Measurements from ENCODE around the gene FHIT. TPM values are rescaled to one million over a fixed set of nuclear protein-coding genes. Genes with fewer than 3 reads are reported as not detected.

Gene FHIT
- total and polyA plus RNA-seq, 5 experiments from 2014 or later = 11.7 to 32.3 (median 15.5) TPM

DNA sequence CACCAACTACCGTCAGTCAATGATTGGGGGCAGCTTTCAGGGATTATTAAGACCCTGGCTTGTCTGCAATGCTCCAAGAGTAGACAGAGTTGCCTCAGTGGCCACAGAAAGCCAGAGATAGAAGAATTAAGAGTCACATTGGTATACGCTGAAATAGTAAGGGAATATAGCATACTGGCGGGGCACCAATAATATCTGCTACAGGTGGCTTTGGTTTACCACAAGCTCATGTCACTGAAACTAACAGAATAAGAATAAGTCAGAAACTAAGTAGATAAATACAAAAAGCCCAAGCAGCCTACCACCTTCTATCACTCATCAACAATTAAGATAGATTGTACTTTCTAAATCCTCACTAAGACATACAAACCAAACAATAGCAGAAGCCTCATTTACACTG, 2.5 kb upstream of the FHIT start:
- Mint-ChIP-seq H3K36me3 (no peaks in the 10 kb centered on the region), H3K9me3 (no peaks in the 10 kb centered on the region), H3K4me1 (peaks cover 11 to 25% (median 21%) of the 10 kb centered on the region in 4 donors), H3K27me3 (peaks cover 0 to 12% (median 2%) of the 10 kb centered on the region in 5 donors), H3K4me3 (no peak overlapping the region), H3K27ac (no peak overlapping the region)
- no peak for DNase-seq
- no peak for ATAC-seq
- POLR2A ChIA-PET = no interaction called here

DNA sequence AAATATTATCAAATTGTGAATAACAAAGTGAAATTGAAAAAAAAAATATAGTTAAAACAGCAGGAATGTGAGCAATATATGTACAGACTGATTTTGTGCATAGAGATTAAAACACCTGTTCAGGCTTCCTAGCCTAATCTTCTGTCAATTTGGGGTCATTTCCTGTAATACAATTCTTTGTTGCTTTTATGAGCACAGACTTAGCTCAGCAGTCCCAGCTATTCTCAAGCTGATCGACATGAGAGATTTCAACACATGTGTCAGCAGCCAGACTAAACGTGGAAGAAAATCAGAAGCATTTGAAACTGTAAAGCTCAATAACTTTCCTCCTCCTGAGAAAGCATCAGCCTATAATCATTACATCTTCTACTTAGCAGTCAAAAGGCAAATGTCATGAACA, 1.6 kb upstream of the FHIT start:
- DNase-seq (no peak), ATAC-seq (no peak)
- H3K36me3 Mint-ChIP-seq = no peaks in the 10 kb centered on the region
- H3K27ac Mint-ChIP-seq = no peak overlapping the region
- H3K9me3 Mint-ChIP-seq = no peaks in the 10 kb centered on the region
- H3K4me1 Mint-ChIP-seq = peaks cover 11 to 25% (median 21%) of the 10 kb centered on the region in 4 donors
- H3K27me3 Mint-ChIP-seq = peaks cover 0 to 12% (median 2%) of the 10 kb centered on the region in 5 donors
- POLR2A ChIA-PET = no interaction called here
- peak overlapping the region in 6 of 10 donors; percentile 88 to 98 (median 92) for H3K4me3 Mint-ChIP-seq

DNA sequence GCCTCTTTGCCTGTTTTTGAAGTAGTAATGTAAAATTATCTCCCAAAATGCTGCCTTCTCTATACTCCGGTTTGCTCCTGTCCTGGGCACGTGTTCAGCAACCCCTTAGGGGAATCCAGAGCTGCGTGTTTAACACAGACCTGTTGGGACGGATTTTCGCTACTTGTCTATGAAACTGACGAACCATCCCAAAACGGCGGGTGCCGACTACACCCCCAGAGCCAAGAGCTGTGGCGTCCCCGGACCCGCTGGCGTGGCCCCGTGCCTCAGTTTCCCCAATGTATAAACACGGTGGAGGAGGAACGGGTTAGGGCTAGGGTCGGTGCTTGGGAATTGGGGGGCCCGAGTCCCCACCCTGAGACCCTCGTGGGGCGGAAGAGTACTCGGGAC, 473 bp downstream of the FHIT start:
- Mint-ChIP-seq H3K36me3 (no peaks in the 10 kb centered on the region), H3K4me1 (peaks cover 11 to 25% (median 21%) of the 10 kb centered on the region in 4 donors), H3K4me3 (peak overlapping the region; percentile 88 to 97 (median 92)), H3K9me3 (no peaks in the 10 kb centered on the region), H3K27me3 (peaks cover 0 to 12% (median 2%) of the 10 kb centered on the region in 5 donors), H3K27ac (peak overlapping the region; percentile 80 to 95 (median 92))
- ATAC-seq = no peak
- POLR2A ChIA-PET = no interaction called here
- DNase-seq = peak in 4 of 10 donors; percentile 9 to 22 (median 16)

DNA sequence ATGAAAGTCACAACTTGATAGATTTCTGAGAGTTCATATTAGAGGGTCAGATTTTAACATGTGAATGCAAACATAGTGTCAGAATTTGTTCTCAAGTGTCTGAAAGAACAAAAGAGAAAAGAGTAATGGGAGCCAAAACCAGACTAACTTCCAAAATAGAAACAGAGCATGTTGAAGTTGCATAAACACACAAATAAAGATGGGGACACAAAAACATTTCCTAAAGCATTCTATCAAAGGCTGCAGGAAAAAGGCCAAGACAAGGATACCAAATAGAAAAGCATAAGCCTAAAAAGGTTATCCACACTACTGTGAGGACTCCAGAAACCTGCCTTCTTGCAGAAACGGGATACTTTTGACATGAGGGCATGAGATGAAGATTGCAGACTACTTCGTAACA, 2.8 kb downstream of the FHIT start:
- Mint-ChIP-seq H3K27ac (no peak overlapping the region), H3K9me3 (no peaks in the 10 kb centered on the region), H3K4me1 (peaks cover 11 to 25% (median 21%) of the 10 kb centered on the region in 4 donors), H3K36me3 (no peaks in the 10 kb centered on the region), H3K27me3 (peaks cover 0 to 10% (median 2%) of the 10 kb centered on the region in 5 donors), H3K4me3 (no peak overlapping the region)
- POLR2A ChIA-PET = no interaction called here
- ATAC-seq (no peak), DNase-seq (no peak)

GRCh38 chr3:61247191-61247590, 4.1 kb downstream of the FHIT start:
- Mint-ChIP-seq H3K4me3 (no peak overlapping the region), H3K36me3 (no peaks in the 10 kb centered on the region), H3K4me1 (peaks cover 11 to 23% (median 21%) of the 10 kb centered on the region in 4 donors), H3K27ac (peak overlapping the region in 1 of 10 donors; percentile 75), H3K9me3 (no peaks in the 10 kb centered on the region), H3K27me3 (no peaks in the 10 kb centered on the region)
- ATAC-seq (no peak), DNase-seq (no peak)
- POLR2A ChIA-PET = no interaction called here

DNA sequence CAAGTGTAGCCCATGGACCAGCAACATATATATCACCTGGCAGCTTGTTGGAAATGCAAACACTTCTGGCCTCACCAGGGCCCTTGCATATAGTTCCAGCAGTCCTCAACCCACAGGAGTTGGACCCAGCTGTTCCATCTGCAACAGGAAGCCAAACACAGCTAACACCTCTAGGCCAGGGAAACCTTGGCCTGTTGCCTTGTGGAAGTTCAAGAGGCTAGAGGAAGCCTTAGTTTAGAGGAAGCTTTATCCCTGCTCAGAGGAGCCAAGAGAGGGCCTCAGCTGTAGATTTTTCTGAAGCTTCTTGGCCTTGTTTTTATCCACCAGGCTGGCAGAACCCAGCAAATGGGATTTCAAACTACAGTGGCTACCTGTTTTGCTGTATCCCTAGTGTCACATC, 11.4 kb downstream of the FHIT start:
- Mint-ChIP-seq H3K27ac (no peak overlapping the region), H3K27me3 (no peaks in the 10 kb centered on the region), H3K36me3 (no peaks in the 10 kb centered on the region), H3K9me3 (no peaks in the 10 kb centered on the region), H3K4me1 (peaks cover 0 to 2% (median 0%) of the 10 kb centered on the region in 4 donors), H3K4me3 (no peak overlapping the region)
- DNase-seq (no peak), ATAC-seq (no peak)
- POLR2A ChIA-PET = interaction anchor here (0.7 kb wide), 1 partner anchor 12 kb away, joined by 4 read pairs; no protein-coding TSS in a partner anchor

DNA sequence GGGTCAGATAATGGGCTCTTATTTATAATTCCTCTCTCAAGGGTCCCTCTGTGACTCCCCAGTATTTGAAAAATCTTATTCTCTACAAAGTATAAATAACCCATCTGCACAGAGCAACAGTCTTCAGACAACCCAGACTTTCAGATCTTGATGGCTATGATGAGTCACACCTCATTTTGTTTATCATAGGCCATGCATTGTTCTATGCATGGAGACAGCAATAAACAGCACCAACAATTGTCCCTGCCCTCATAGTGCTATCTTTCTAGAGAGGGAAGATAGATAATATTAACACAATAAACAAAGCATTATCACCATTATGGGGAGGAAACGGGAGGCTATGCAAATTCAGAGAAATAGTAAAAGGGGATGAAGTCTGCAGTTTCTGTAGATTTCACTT, 13.4 kb downstream of the FHIT start:
- H3K36me3 Mint-ChIP-seq = no peaks in the 10 kb centered on the region

GRCh38 chr3:61236556-61236955, 14.7 kb downstream of the FHIT start:
- Mint-ChIP-seq H3K9me3 (no peaks in the 10 kb centered on the region), H3K36me3 (peaks cover 0 to under 1% (median 0%) of the 10 kb centered on the region in 3 donors), H3K27ac (no peak overlapping the region), H3K4me3 (no peak overlapping the region), H3K4me1 (peaks cover 0 to 2% (median 0%) of the 10 kb centered on the region in 4 donors), H3K27me3 (no peaks in the 10 kb centered on the region)
- peak in 1 of 2 donors; percentile 46 for ATAC-seq
- no peak for DNase-seq
- POLR2A ChIA-PET = no interaction called here

More for the DNA sequence above, 13.4 kb downstream of the FHIT start:
- Mint-ChIP-seq H3K4me1 (peaks cover 0 to 2% (median 0%) of the 10 kb centered on the region in 4 donors), H3K27me3 (no peaks in the 10 kb centered on the region), H3K27ac (no peak overlapping the region), H3K4me3 (no peak overlapping the region), H3K9me3 (no peaks in the 10 kb centered on the region)
- POLR2A ChIA-PET = no interaction called here
- DNase-seq (no peak), ATAC-seq (no peak)

GRCh38 chr3:61233746-61234145, 17.5 kb downstream of the FHIT start:
- H3K27ac Mint-ChIP-seq = peak overlapping the region in 1 of 10 donors; percentile 9
- peaks cover 0 to 3% (median 0%) of the 10 kb centered on the region in 3 donors for H3K36me3 Mint-ChIP-seq
- POLR2A ChIA-PET = no interaction called here
- no peaks in the 10 kb centered on the region for H3K9me3 Mint-ChIP-seq
- no peaks in the 10 kb centered on the region for H3K27me3 Mint-ChIP-seq
- no peak overlapping the region for H3K4me3 Mint-ChIP-seq
- no peak for DNase-seq
- H3K4me1 Mint-ChIP-seq = no peaks in the 10 kb centered on the region
- no peak for ATAC-seq

DNA sequence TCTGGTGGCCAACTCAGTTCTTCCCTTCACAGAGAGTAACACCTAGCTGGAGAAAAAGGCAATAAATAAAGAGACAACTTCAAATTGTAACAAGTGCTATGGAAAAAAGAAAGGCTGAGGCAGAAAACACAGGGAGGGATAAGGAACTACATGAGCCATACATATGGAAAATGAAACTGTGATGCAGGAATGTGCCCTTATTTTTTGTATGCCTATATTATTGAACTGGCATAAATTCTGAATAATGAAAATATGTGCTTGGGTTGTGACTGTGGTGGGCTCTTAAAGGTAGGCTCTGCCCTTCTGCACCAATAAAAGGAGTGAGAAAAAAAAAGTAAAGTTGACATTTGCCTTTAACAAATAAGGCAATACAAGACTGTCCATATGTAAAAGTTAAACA, 19.6 kb downstream of the FHIT start:
- no peaks in the 10 kb centered on the region for H3K27me3 Mint-ChIP-seq
- H3K27ac Mint-ChIP-seq = no peak overlapping the region
- ATAC-seq = no peak
- no peaks in the 10 kb centered on the region for H3K4me1 Mint-ChIP-seq
- no peak overlapping the region for H3K4me3 Mint-ChIP-seq
- H3K36me3 Mint-ChIP-seq = peaks cover 0 to 3% (median 0%) of the 10 kb centered on the region in 3 donors
- POLR2A ChIA-PET = no interaction called here
- no peak for DNase-seq
- no peaks in the 10 kb centered on the region for H3K9me3 Mint-ChIP-seq

- ATAC-seq = no peak
- Mint-ChIP-seq H3K36me3 (peaks cover 0 to 3% (median 0%) of the 10 kb centered on the region in 3 donors), H3K4me1 (no peaks in the 10 kb centered on the region), H3K27me3 (no peaks in the 10 kb centered on the region), H3K27ac (no peak overlapping the region), H3K4me3 (no peak overlapping the region), H3K9me3 (no peaks in the 10 kb centered on the region)
- POLR2A ChIA-PET = interaction anchor here (0.6 kb wide), 1 partner anchor 12 kb away, joined by 4 read pairs; no protein-coding TSS in a partner anchor
- no peak for DNase-seq
Observed at GRCh38 chr3:61227799-61228198, 23.5 kb downstream of the FHIT start.

DNA sequence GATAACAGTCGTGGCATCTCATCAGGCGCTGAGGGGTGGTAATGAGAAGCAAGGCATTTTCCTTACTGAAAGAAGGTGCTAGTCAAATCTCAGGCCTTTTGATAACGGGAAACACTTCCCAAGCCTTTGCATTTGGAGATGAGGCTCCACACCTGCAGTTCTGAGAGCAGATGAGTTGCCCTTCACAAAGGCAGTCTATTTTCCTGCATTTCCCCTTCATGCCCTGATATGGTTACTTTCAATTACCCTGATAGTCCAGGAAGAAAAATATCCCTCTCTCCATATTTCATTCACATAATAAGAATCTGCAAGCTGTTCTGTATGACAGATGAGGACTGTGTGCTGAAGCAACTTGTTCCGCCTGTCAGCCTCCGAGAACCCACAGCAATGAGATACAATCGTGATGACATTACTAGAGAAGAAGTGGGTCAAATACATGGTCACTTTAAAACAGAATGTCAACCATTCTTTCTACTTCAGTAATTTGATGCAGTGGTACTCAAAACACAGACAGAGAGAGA, 25.0 kb downstream of the FHIT start:
- peaks cover 0 to 3% (median 0%) of the 10 kb centered on the region in 5 donors for H3K27me3 Mint-ChIP-seq
- H3K9me3 Mint-ChIP-seq = no peaks in the 10 kb centered on the region
- H3K4me1 Mint-ChIP-seq = no peaks in the 10 kb centered on the region
- POLR2A ChIA-PET = no interaction called here
- H3K36me3 Mint-ChIP-seq = no peaks in the 10 kb centered on the region
- ATAC-seq (no peak), DNase-seq (no peak)
- H3K4me3 Mint-ChIP-seq = no peak overlapping the region
- H3K27ac Mint-ChIP-seq = no peak overlapping the region

- no peak for ATAC-seq
- Mint-ChIP-seq H3K4me1 (no peaks in the 10 kb centered on the region), H3K27ac (no peak overlapping the region), H3K4me3 (no peak overlapping the region), H3K36me3 (no peaks in the 10 kb centered on the region), H3K9me3 (no peaks in the 10 kb centered on the region), H3K27me3 (peaks cover 0 to 3% (median 0%) of the 10 kb centered on the region in 5 donors)
- no peak for DNase-seq
- POLR2A ChIA-PET = no interaction called here
Observed at GRCh38 chr3:61224823-61225222, 26.4 kb downstream of the FHIT start.

DNA sequence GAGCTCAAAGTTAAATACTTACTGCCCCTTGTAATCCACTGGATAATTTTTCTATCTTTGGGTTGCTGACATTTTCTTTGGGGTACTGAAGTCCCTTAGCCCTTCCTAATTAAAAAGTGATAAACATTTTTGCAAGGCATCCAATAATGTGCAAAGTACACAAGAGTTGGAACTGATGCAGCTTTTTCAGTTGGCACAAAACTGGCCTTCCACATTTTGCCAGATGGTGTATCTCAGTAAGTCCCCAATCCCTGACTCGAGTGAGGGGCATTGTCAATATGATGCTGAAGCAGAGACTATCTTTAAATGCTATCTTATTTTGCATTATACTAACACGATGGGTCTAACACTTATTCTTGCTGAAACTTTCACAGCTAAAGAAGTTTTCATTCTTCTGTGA, 27.8 kb downstream of the FHIT start:
- peaks cover 0 to 3% (median 0%) of the 10 kb centered on the region in 5 donors for H3K27me3 Mint-ChIP-seq
- no peak for ATAC-seq
- no peak overlapping the region for H3K4me3 Mint-ChIP-seq
- no peak overlapping the region for H3K27ac Mint-ChIP-seq
- H3K36me3 Mint-ChIP-seq = peaks cover 0 to under 1% (median 0%) of the 10 kb centered on the region in 3 donors
- no peaks in the 10 kb centered on the region for H3K4me1 Mint-ChIP-seq
- no peaks in the 10 kb centered on the region for H3K9me3 Mint-ChIP-seq
- DNase-seq = no peak
- POLR2A ChIA-PET = no interaction called here

Data from naive thymus-derived CD8-positive, alpha-beta T cell (primary cell).